IMR-90 (cell line): ENCODE results near the gene RAB14. TPM values are rescaled to one million over a fixed set of nuclear protein-coding genes. Genes with fewer than 3 reads are reported as not detected.
A peak's percentile ranks its signal among the peaks of the same experiment; 100 is the strongest.

Experiments used
- ATAC-seq: fragments of 200-7000 bp; cut with Tn5 transposase; 2 replicates; pipeline ENCODE4 v1.9.1; 2020; ENCODE audit warnings: low read depth, mild to moderate bottlenecking, moderate library complexity
- BruUV-seq: library from RNA; stranded (reverse); fragments of 400-500 nt; replicated peaks from 2 replicates; lab custom pipeline; 2021; lab: Mats Ljungman, UMichigan
- CTCF ChIA-PET: fragments of 300-600 bp; formaldehyde crosslinking; extraction: SDS; loops from one replicate; lab custom pipeline; 2021; ENCODE audit warnings: antibody characterized with exemption; lab: Yijun Ruan, JAX
- POLR2A ChIA-PET: fragments of 300-600 bp; sonication (Branson Sonifier 250); formaldehyde crosslinking; loops from one replicate; lab custom pipeline; 2022; ENCODE audit warnings: antibody characterized with exemption; ENCODE audit not compliant: unreplicated experiment; lab: Charles Lee
- DNase-seq: peaks from one replicate; pipeline ENCODE4 v3.0.0; 2013
- H2AFZ ChIP-seq: replicated peaks from 2 replicates; pipeline ENCODE3; 2013; ENCODE audit warnings: low read length, mild to moderate bottlenecking; ENCODE audit not compliant: poor library complexity
- H2AK5ac ChIP-seq: 2 replicates; pipeline ENCODE4 v1.6.1; 2013; ENCODE audit warnings: low read depth, low read length, inconsistent platforms
- H2AK9ac ChIP-seq: replicated peaks from 2 replicates; pipeline ENCODE3; 2013; ENCODE audit warnings: mild to moderate bottlenecking, low read depth, low read length, moderate library complexity; ENCODE audit not compliant: poor library complexity
- H2BK120ac ChIP-seq: 2 replicates; pipeline ENCODE4 v1.6.1; 2013; ENCODE audit warnings: low read depth, low read length, inconsistent platforms
- H2BK15ac ChIP-seq: 3 replicates; pipeline ENCODE4 v1.6.1; 2013; ENCODE audit warnings: low read depth, low read length, inconsistent platforms
- H2BK20ac ChIP-seq: 2 replicates; pipeline ENCODE4 v1.6.1; 2013; ENCODE audit warnings: low read depth, mild to moderate bottlenecking, inconsistent platforms, low read length, moderate library complexity
- H2BK5ac ChIP-seq: 2 replicates; pipeline ENCODE4 v1.6.1; 2013; ENCODE audit warnings: mild to moderate bottlenecking, low read depth, low read length, inconsistent platforms; ENCODE audit not compliant: poor library complexity, severe bottlenecking
- H3K14ac ChIP-seq: replicated peaks from 2 replicates; pipeline ENCODE4 v1.6.1; 2013; ENCODE audit warnings: low read depth, low read length, inconsistent platforms
- H3K18ac ChIP-seq: 2 replicates; pipeline ENCODE4 v1.6.1; 2013; ENCODE audit warnings: low read depth, low read length, control low read depth
- H3K23ac ChIP-seq: 2 replicates; pipeline ENCODE4 v1.6.1; 2013; ENCODE audit warnings: low read depth, low read length, inconsistent platforms
- H3K27ac ChIP-seq: 2 replicates; pipeline ENCODE4 v1.5.1; 2013; ENCODE audit warnings: mild to moderate bottlenecking, control low read depth, low read length; ENCODE audit not compliant: insufficient read depth
- H3K27me3 ChIP-seq: 2 replicates; pipeline ENCODE4 v1.6.1; 2013; ENCODE audit warnings: low read length; ENCODE audit not compliant: control insufficient read depth, insufficient read depth
- H3K36me3 ChIP-seq: 2 replicates; pipeline ENCODE4 v1.6.1; 2013; ENCODE audit warnings: low read length, mixed read lengths; ENCODE audit not compliant: control insufficient read depth, insufficient read depth
- H3K4ac ChIP-seq: 2 replicates; pipeline ENCODE4 v1.6.1; 2013; ENCODE audit warnings: low read depth, low read length, inconsistent platforms
- H3K4me1 ChIP-seq: 2 replicates; pipeline ENCODE4 v1.6.1; 2013; ENCODE audit warnings: low read length, mixed read lengths; ENCODE audit not compliant: control insufficient read depth, insufficient read depth
- H3K4me2 ChIP-seq: 2 replicates; pipeline ENCODE4 v1.6.1; 2013; ENCODE audit warnings: low read depth, mild to moderate bottlenecking, control low read depth, low read length, moderate library complexity
- H3K4me3 ChIP-seq: 2 replicates; pipeline ENCODE4 v1.5.1; 2013; ENCODE audit warnings: low read depth, mild to moderate bottlenecking, control low read depth, low read length, moderate library complexity; ENCODE audit not compliant: insufficient read depth
- H3K56ac ChIP-seq: 2 replicates; pipeline ENCODE4 v1.6.1; 2013; ENCODE audit warnings: low read length, inconsistent platforms; ENCODE audit not compliant: insufficient read depth; ENCODE audit errors: extremely low read depth
- H3K79me1 ChIP-seq, 2 experiments: 2 replicates each; pipeline ENCODE4 v1.6.1; 2013; ENCODE audit warnings: low read length in 2 of 2, inconsistent platforms in 1 of 2, low read depth in 1 of 2
- H3K9ac ChIP-seq: 2 replicates; pipeline ENCODE4 v1.6.1; 2013; ENCODE audit warnings: low read depth, low read length, control low read depth
- H3K9me1 ChIP-seq: 2 replicates; pipeline ENCODE4 v1.6.1; 2013; ENCODE audit warnings: low read length, inconsistent platforms; ENCODE audit not compliant: insufficient read depth
- H3K9me3 ChIP-seq: 2 replicates; pipeline ENCODE4 v1.6.1; 2013; ENCODE audit warnings: low read length; ENCODE audit not compliant: control insufficient read depth, insufficient read depth
- H4K20me1 ChIP-seq: 2 replicates; pipeline ENCODE4 v1.6.1; 2013; ENCODE audit warnings: low read length, inconsistent platforms; ENCODE audit not compliant: insufficient read depth
- H4K5ac ChIP-seq: 2 replicates; pipeline ENCODE4 v1.6.1; 2013; ENCODE audit warnings: mild to moderate bottlenecking, low read depth, low read length, control low read depth
- H4K8ac ChIP-seq, 2 experiments: 2 replicates each; pipeline ENCODE4 v1.6.1; 2013; ENCODE audit warnings: low read depth in 2 of 2, low read length in 2 of 2, control low read depth in 1 of 2, inconsistent platforms in 1 of 2
- H4K91ac ChIP-seq: 2 replicates; pipeline ENCODE4 v1.6.1; 2013; ENCODE audit warnings: low read depth, low read length, inconsistent platforms; ENCODE audit not compliant: insufficient read depth
- BHLHE40 ChIP-seq: fragments of 150-350 bp; IDR thresholded peaks from 2 replicates; pipeline ENCODE4 v1.6.1; 2016; ENCODE audit warnings: mild to moderate bottlenecking, low read depth, low read length
- CEBPB ChIP-seq: IDR thresholded peaks from 2 replicates; pipeline ENCODE4 v1.6.1; 2012; ENCODE audit warnings: low read depth, low read length, improper control_type of control experiment
- MXI1 ChIP-seq: IDR thresholded peaks from 2 replicates; pipeline ENCODE4 v1.6.1; 2012; ENCODE audit warnings: low read depth, mild to moderate bottlenecking, low read length, moderate library complexity, borderline replicate concordance
- NFE2L2 ChIP-seq: fragments of 150-350 bp; IDR thresholded peaks from 2 replicates; pipeline ENCODE4 v1.6.1; 2016; ENCODE audit warnings: low read depth, mild to moderate bottlenecking, low read length
- POLR2A ChIP-seq: IDR thresholded peaks from 2 replicates; pipeline ENCODE4 v1.6.1; 2012; ENCODE audit warnings: mild to moderate bottlenecking, low read depth, low read length
- RAD21 ChIP-seq: IDR thresholded peaks from 2 replicates; pipeline ENCODE4 v1.6.1; 2012; ENCODE audit warnings: low read length, improper control_type of control experiment
- RCOR1 ChIP-seq: IDR thresholded peaks from 2 replicates; pipeline ENCODE4 v1.6.1; 2012; ENCODE audit warnings: mild to moderate bottlenecking, low read length, improper control_type of control experiment; ENCODE audit not compliant: insufficient replicate concordance
- RFX5 ChIP-seq: IDR thresholded peaks from 2 replicates; pipeline ENCODE4 v1.8.0; 2012; ENCODE audit warnings: low read depth, mild to moderate bottlenecking, low read length, moderate library complexity
- WGBS, 2 experiments: methylation state at CpG; one replicate each; pipeline versions ENCODE4 v1.1.5 to v1.1.7; 2013; ENCODE audit warnings: missing lambda C conversion rate in 2 of 2; ENCODE audit not compliant: insufficient read length in 1 of 2; ENCODE audit errors: extremely low coverage in 2 of 2; 5-methylcytosine and 5-hydroxymethylcytosine counted together
- dilution Hi-C: fragments of 300-500 bp; cut with HindIII; formaldehyde crosslinking; loops from one replicate; pipeline ENCODE4 v1.14.3; 2018; ENCODE audit warnings: low sequenced_read_pairs; ENCODE audit not compliant: unreplicated experiment
- in situ Hi-C: fragments of 300-500 bp; cut with MboI; formaldehyde crosslinking; loops from 3 replicates; pipeline ENCODE4 v1.14.3; 2019; ENCODE audit warnings: low sequenced_read_pairs, inconsistent platforms, mixed read lengths
- intact Hi-C: fragments of 100-400 bp; cut with micrococcal nuclease; formaldehyde crosslinking; loops from 2 replicates; pipeline ENCODE4 v1.10.0; 2022
- polyA plus RNA-seq, 3 experiments: library from polyadenylated mRNA; depleted of rRNA; stranded (reverse); fragments of >200 nt; gene quantifications; 2 replicates each; pipeline ENCODE4 v1.2.3, GENCODE V29; 2012; ENCODE audit warnings: low replicate concordance in 1 of 3
- total RNA-seq: library from RNA; depleted of rRNA; stranded (reverse); fragments of >200 nt; gene quantifications from 2 replicates; pipeline ENCODE4 v1.2.3, GENCODE V29; 2012
- TF ChIP-seq, protein P1 (sequence below): fragments of 150-350 bp; IDR thresholded peaks from 2 replicates; pipeline ENCODE4 v1.6.1; 2016; ENCODE audit warnings: low read depth, mild to moderate bottlenecking, low read length, moderate library complexity, borderline replicate concordance

RAB14 gene
- total and polyA plus RNA-seq, 2 of the 4 experiments (the other 2 are of a cell fraction): 20.1 to 29.3 TPM

DNA sequence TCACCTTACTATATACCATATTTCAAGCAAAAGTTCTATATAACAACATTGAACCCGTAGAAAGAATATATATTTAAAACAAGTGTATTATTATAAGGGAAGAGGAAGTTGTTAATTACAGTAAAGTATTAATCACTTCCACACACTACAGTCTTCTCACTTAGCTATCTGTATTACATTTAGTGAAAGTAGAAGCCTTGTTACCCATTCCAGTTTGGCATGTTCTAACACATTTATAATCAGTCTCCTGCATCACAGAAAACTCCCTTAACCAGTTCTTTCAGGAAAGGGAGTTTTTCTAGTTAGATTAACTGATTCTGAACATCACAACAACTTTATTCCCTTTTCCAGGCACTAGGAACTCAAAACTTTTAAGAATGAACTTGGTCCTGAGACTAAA is 6.9 kb downstream of the RAB14 start:
- CTCF ChIA-PET: interaction anchor here (1.0 kb wide), 1 partner anchor 325 kb away, joined by 3 read pairs; no protein-coding TSS in a partner anchor
- in situ Hi-C loops: no loop called here
- H2AK9ac ChIP-seq: no peak overlapping the region
- no peak for DNase-seq
- peaks cover 0 to 36% of the 10 kb centered on the region in 2 experiments; a peak in 2 of 4 replicates for H3K79me1 ChIP-seq
- no peak overlapping the region for H2AFZ ChIP-seq
- H3K27me3 ChIP-seq: no peaks in the 10 kb centered on the region
- no peak overlapping the region for H3K56ac ChIP-seq
- no peak overlapping the region for H3K27ac ChIP-seq
- H2BK15ac ChIP-seq: no peak overlapping the region
- no peak overlapping the region for H3K14ac ChIP-seq
- H3K4ac ChIP-seq: no peak overlapping the region
- POLR2A ChIA-PET: no interaction called here
- H4K8ac ChIP-seq: no peak overlapping the region
- BruUV-seq: no TSS peak
- H3K23ac ChIP-seq: no peak overlapping the region
- no peaks in the 10 kb centered on the region; the same call in 1 of the 2 replicates for H3K36me3 ChIP-seq
- ATAC-seq: no peak
- no peak overlapping the region for H3K18ac ChIP-seq
- no peak overlapping the region for H3K4me3 ChIP-seq
- peaks cover 6% of the 10 kb centered on the region for H3K4me1 ChIP-seq
- H4K5ac ChIP-seq: no peak overlapping the region
- H3K9ac ChIP-seq: no peak overlapping the region
- intact Hi-C loops: loop anchor here (5.0 kb wide), 2 partner anchors 212 to 437 kb away; no protein-coding TSS in a partner anchor
- WGBS, 2 experiments: no CpG with 5 or more reads among the region's 1 CpG
- dilution Hi-C loops: no loop called here
- no peaks in the 10 kb centered on the region for H3K9me3 ChIP-seq
- peak overlapping the region; percentile 33; the same call in 1 of the 2 replicates for H3K4me2 ChIP-seq
- TF ChIP-seq CEBPB (no peak), RCOR1 (no peak), POLR2A (no peak), RFX5 (no peak), NFE2L2 (no peak), BHLHE40 (no peak), RAD21 (no peak), MXI1 (no peak)
- TF ChIP-seq, protein P1, sequence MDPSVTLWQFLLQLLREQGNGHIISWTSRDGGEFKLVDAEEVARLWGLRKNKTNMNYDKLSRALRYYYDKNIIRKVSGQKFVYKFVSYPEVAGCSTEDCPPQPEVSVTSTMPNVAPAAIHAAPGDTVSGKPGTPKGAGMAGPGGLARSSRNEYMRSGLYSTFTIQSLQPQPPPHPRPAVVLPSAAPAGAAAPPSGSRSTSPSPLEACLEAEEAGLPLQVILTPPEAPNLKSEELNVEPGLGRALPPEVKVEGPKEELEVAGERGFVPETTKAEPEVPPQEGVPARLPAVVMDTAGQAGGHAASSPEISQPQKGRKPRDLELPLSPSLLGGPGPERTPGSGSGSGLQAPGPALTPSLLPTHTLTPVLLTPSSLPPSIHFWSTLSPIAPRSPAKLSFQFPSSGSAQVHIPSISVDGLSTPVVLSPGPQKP: no peak
- H2AK5ac ChIP-seq: no peak overlapping the region
- no peak overlapping the region for H2BK5ac ChIP-seq
- H4K91ac ChIP-seq: no peak overlapping the region
- H3K9me1 ChIP-seq: peaks cover 9% of the 10 kb centered on the region
- peaks cover 97% of the 10 kb centered on the region for H4K20me1 ChIP-seq
- no peak overlapping the region for H2BK120ac ChIP-seq
- no peak overlapping the region for H2BK20ac ChIP-seq
